ENCODE measurements around the gene ANKS1A.
"Not testable (repeated sequence)": the region's sequence is repeated elsewhere in the genome, so short reads cannot be mapped to it uniquely, and the experiment has no call there.

Gene ANKS1A

DNA sequence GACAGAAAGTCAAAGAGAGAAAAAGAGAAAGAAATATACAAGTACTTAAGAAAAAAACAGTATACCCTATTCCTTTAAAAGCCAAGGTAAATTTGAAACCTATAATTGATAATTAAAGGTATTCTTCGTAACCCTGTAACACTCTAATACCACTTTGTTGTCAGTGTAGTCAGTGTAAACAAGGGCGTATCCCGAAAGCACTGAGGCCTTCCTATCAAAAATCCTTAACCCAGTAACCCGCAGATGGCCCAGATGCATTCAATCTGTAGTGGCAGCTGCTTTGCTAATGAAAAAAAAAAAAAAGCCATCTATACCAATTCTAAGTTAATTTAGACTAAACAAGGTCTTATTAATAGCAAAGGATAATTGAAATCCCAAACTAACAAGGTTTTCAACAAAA is 110.9 kb downstream of the ANKS1A start:
- DNase-seq, result not testable (repeated sequence)

DNA sequence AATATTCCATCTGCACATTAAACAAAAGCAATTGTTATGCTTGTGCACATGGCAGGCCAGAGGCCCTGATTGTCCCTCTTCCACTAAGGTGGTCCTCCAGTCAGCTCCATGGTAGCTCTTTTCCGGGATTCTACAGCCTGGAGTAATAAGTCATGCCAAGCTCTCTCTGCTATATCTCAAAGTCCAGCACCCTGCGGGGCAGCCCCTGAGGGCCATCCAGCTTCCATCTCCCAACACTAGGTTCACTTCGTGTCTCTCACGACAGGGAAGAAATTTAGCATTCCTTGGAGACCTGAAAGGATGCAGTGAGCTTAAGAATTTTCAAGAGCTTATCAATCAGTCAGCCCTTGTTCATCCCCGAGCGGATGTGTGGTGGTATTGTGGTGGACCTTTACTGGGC is 112.3 kb downstream of the ANKS1A start:
- DNase-seq, result not testable (repeated sequence)

DNA sequence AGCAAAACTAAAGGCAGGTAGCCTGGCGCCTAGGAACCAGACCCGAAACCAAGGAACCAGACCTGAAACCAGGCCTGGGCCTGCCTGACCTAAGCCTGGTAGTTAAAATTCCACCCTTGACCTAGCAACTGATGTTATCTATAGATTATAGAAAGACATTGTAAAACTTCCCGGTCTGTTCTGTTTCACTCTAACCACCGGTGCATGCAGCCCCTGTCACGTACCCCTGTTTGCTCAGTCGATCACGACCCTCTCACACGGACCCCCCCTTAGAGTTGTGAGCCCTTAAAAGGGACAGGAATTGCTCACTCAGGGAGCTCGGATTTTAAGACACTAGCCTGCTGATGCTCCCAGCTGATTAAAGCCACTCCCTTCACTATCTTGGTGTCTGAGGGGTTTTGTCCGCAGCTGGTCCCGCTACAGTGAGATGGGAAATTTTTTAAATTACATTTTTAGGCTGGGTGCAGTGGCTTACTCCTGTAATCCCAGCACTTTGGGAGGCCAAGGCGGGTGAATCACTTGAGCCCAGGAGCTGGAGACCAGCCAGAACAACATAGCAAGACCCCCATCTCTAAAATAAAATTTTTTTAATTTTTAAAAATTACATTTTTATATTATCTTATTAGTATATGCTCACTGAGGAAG is 115.0 kb downstream of the ANKS1A start:
- not testable (repeated sequence) for DNase-seq

GRCh38 chr6:35007016-35007415 is 118.0 kb downstream of the ANKS1A start:
- DNase-seq, result no peak

DNA sequence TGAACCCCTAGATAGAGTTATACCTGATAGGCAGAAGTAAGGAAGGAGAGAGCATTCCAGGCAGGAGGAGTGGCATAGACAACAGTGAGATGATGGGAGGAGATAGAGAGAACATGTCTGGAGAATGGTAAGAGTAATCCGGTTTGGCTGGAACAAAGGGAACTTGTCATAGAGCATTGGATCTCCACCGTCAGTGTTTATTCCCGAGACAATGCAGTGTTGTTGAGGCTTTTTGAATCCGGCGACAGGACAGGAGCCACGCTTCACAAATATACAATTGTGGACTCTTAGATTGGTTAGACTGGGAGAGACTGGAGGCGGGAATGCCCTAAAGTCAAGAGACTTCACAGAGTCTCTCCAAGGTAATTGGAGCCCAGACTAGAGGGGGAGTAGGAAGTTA is 119.8 kb downstream of the ANKS1A start:
- DNase-seq, result no peak

DNA sequence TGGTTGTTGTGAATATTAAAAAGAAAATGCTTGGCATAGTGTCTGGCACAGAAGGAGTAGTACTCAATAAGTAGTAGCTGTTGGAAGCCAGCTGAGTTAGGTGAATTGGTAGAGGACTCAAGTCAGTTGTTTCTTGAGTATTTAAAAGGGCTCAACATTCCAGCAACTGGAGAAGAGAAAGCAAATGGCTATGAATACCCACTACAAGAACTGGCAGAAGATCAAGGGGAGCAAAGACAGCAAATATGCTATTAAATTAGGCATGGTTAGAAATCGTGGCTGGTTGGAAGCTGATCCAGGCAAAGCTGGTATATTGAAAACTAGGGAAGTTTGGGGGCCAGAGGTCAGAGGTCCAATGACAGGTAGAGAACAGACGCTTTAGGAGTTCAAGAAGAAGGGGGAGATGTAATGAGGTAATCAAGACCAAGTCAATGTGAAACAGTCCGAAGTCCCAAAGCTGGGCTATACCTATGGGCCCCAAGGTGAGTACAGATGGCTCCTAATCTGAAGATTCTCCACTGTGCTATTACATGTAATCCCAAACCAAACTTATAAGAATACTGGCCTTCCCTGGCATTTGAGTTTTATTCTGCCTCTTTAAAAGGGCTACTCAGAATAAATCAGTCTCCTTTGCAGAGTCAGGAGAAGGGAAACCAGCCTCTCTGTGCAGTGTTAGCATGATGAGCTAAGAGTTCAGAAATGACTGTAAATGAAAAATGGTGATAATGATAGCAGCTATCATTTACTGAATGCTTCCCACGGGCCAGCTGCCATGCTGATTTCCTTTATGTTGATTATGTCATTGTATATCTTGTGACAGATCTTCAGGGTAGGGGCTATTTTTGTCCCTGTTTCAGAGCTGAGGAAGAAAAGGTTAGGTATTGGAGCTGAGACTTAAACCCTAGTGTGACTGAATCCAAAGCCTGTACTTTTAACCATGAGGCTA is 122.3 kb downstream of the ANKS1A start:
- no peak for DNase-seq

DNA sequence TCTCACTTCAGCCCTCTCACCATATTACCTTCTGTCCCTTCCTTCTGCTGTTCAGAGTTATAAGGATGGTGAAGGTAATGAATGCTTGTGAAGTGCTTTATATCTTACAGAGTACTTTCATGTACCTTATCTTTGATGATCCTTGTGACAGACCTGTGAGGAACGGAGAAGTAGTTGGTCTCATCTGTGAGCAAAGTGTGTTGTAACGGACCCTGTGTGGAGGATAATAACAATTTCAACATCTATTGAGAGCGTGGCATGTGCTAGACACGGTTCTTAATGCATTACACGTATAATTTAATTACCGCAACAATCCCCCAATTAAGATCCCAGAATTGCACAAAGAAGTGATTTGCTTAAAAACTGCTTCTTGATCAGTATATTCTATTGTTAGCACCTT is 124.6 kb downstream of the ANKS1A start:
- DNase-seq, result no peak

DNA sequence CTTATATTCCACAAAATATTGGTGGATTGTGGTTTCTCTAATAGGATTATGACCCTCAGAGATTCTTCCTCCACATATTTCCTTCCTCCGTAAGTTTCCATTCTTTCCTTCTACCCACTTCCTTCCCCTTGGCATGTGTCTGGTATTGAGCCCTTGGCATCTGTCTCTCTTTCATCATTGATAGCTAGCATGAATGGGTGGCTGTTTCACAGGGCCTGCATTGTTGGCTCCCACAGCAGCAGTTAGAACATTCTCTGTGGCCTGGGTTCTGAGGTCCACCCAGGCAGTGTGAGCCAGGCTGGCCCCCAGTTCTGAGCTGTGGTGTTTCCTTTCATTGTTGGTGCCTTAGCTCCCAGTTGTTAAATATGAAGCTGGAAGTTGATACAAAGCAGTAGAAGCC is 125.3 kb downstream of the ANKS1A start:
- DNase-seq, result no peak

GRCh38 chr6:35014786-35015185 is 125.7 kb downstream of the ANKS1A start:
- no peak for DNase-seq

DNA sequence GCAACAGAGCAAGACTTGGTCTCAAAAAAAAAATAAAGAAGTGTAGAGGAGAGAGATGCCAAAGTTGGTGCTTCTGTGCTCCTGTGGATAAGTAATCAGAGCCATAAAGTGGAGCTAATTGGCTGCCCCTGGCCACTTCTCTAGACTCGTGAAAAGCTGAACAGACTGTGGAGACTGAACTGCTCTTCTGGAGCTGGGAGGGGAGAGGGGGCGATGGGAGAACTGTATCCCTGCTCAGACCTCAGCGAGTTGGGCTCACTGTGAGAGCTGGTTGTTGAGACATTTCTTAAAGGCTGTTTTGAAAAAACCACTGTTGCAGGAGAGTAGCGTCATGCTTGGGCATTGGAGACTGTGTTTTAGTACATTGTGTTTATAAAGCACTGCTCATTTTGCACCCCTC is 126.4 kb downstream of the ANKS1A start:
- no peak for DNase-seq

DNA sequence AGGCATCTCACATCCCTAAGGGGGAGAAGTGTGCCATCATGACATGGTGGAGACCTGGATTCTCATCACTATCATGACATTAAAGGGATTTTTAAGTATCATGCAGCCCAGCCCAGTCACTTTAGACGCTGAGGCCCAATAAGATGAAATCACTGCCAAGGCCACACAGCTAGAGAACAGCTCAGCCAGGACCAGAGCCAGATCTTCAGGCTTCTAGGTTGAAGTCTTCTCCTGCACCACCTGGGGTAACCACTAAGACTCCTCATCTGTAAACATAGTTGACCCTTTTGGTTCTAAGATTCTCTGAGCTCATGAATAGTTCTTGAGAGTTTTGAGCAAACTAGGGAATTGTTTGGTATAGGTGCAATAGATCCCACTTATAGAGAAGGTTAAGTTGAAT is 126.9 kb downstream of the ANKS1A start:
- DNase-seq, result no peak

GRCh38 chr6:35016502-35017321 is 127.7 kb downstream of the ANKS1A start:
- DNase-seq, result no peak

GRCh38 chr6:35017411-35018181 is 128.5 kb downstream of the ANKS1A start:
- no peak for DNase-seq

DNA sequence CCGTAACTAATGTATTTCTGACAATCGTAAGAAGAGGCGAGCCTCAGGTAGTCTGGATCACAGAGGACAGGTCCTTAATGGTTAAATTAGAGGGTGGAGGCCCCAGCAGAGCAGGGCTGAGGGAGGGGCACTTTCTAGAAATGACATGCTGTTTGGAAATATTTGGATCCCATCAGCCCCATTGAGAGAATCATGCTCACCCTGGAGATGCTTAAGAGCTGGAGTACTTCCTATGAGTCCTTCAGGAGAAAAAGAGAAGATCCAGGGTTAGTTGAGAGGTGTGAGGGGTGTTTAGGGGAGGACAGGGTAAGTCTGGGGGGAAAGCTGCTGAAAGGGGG is 129.1 kb downstream of the ANKS1A start:
- no peak for DNase-seq

GRCh38 chr6:35018746-35019145 is 129.7 kb downstream of the ANKS1A start:
- no peak for DNase-seq

GRCh38 chr6:35019171-35019570 is 130.1 kb downstream of the ANKS1A start:
- DNase-seq, result no peak

DNA sequence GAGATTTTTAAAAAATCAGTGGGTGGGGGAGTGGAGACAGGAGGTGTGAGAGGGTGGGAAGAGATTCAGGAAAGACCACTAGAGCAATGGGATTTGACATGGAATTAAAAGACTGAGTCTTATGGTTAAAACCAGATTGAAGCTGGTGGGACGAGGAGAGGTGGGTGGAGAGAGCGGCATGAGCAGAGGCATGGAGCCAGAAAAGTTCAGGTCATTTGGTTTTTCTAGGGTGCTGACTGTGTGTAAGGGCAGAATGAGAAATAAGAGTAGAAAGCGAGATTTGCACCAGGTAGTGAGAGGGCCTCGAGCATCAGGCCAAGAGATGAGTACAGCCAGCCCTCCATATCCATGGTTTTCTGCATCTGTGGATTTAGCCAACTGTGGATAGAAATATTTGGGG is 130.8 kb downstream of the ANKS1A start:
- no peak for DNase-seq

DNA sequence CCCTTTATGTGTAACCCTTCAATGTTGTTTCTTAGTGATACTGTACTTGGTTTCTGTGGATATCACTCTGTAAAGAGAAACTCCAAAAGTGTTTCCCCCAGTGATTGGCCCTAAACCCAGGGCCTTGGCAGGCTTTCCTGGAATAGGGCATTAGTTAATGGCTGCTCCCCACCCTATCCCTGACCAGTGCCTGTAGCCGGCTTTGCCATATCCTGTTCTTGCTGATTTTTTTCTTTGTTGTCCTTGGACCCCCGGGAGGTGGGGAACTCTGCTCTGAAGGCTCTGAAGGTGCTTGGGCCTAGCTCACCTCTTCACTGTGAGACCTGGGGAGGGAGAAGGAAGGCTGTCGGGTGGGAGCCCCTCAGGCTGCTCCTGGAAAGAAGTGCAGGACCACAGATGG is 131.9 kb downstream of the ANKS1A start:
- no peak for DNase-seq

GRCh38 chr6:35023091-35024000 is 134.3 kb downstream of the ANKS1A start:
- DNase-seq, result no peak

DNA sequence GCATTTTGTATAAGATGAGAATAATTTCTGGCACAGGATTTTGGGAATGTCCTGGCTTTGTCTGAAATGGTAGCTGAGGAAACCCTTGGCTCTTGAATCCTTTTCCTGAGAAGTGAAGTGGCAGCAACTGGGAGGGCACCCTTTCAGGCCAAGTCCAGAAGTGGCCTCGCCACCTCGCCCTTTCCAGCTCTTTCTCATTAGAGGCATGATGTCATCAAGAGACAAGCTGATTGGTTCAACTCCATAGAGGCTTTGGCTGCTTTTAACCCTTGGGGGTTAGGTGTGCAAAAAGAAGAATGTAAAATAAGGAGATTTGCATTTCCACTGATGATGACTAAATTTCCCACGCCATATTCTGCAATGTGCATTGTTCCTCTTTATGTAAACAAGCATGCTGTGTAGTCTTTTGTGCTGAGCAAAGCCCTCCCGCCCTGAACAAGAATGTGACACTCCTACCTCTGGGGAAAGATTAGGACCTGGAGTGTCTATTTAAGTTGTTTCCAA is 135.5 kb downstream of the ANKS1A start:
- no peak for DNase-seq

Measured in T-helper 9 cell (primary cell).